GM23338 (cell line): ENCODE measurements around the gene ASB2.

ENCODE experiments used
- CREB1 ChIP-seq: fragments of 250-450 bp; sonication (Bioruptor Pico); IDR thresholded peaks from 2 replicates; pipeline ENCODE4 v1.5.0; 2020; ENCODE audit warnings: low read depth, mild to moderate bottlenecking, moderate library complexity
- CTCF ChIP-seq, 2 experiments: fragments of 200-600 bp in 1 of 2; sonication (generic) in 1 of 2; conservative IDR thresholded peaks; 2 replicates each; pipeline versions ENCODE4 v1.5.1 to v1.6.1; 2016 to 2017; ENCODE audit warnings: antibody characterized with exemption in 2 of 2, low read depth in 2 of 2, mild to moderate bottlenecking in 2 of 2, moderate library complexity in 1 of 2
- TF ChIP-seq, protein P1 (sequence below): IDR thresholded peaks from 2 replicates; pipeline ENCODE4 v1.6.1; 2016; ENCODE audit warnings: antibody characterized with exemption

- no peak for TF ChIP-seq CTCF (conservative IDR thresholded peaks at IDR 0.05; ENCODE audit: low read depth in 2 of 2)
- TF ChIP-seq, protein P1, sequence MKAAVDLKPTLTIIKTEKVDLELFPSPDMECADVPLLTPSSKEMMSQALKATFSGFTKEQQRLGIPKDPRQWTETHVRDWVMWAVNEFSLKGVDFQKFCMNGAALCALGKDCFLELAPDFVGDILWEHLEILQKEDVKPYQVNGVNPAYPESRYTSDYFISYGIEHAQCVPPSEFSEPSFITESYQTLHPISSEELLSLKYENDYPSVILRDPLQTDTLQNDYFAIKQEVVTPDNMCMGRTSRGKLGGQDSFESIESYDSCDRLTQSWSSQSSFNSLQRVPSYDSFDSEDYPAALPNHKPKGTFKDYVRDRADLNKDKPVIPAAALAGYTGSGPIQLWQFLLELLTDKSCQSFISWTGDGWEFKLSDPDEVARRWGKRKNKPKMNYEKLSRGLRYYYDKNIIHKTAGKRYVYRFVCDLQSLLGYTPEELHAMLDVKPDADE: no peak
- TF ChIP-seq CREB1 (CRISPR knock-in tag): no peak
These were observed 52.7 kb downstream of the ASB2 start for GRCh38 chr14:93923626-93924025.
